IMR-90 (cell line): ENCODE data around the gene COL18A1. TPM values are rescaled to one million over a fixed set of nuclear protein-coding genes. Genes with fewer than 3 reads are reported as not detected.

ENCODE experiments used
- ATAC-seq: fragments of 200-7000 bp; cut with Tn5 transposase; 2 replicates; pipeline ENCODE4 v1.9.1; 2020; ENCODE audit warnings: low read depth, mild to moderate bottlenecking, moderate library complexity
- BruUV-seq: library from RNA; stranded (reverse); fragments of 400-500 nt; replicated peaks from 2 replicates; lab custom pipeline; 2021; lab: Mats Ljungman, UMichigan
- CTCF ChIA-PET: fragments of 300-600 bp; formaldehyde crosslinking; extraction: SDS; loops from one replicate; lab custom pipeline; 2021; ENCODE audit warnings: antibody characterized with exemption; lab: Yijun Ruan, JAX
- POLR2A ChIA-PET: fragments of 300-600 bp; sonication (Branson Sonifier 250); formaldehyde crosslinking; loops from one replicate; lab custom pipeline; 2022; ENCODE audit warnings: antibody characterized with exemption; ENCODE audit not compliant: unreplicated experiment; lab: Charles Lee
- DNase-seq: peaks from one replicate; pipeline ENCODE4 v3.0.0; 2013
- H2AFZ ChIP-seq: replicated peaks from 2 replicates; pipeline ENCODE3; 2013; ENCODE audit warnings: low read length, mild to moderate bottlenecking; ENCODE audit not compliant: poor library complexity
- H2AK5ac ChIP-seq: 2 replicates; pipeline ENCODE4 v1.6.1; 2013; ENCODE audit warnings: low read depth, low read length, inconsistent platforms
- H2AK9ac ChIP-seq: replicated peaks from 2 replicates; pipeline ENCODE3; 2013; ENCODE audit warnings: mild to moderate bottlenecking, low read depth, low read length, moderate library complexity; ENCODE audit not compliant: poor library complexity
- H2BK120ac ChIP-seq: 2 replicates; pipeline ENCODE4 v1.6.1; 2013; ENCODE audit warnings: low read depth, low read length, inconsistent platforms
- H2BK15ac ChIP-seq: 3 replicates; pipeline ENCODE4 v1.6.1; 2013; ENCODE audit warnings: low read depth, low read length, inconsistent platforms
- H2BK20ac ChIP-seq: 2 replicates; pipeline ENCODE4 v1.6.1; 2013; ENCODE audit warnings: low read depth, mild to moderate bottlenecking, inconsistent platforms, low read length, moderate library complexity
- H2BK5ac ChIP-seq: 2 replicates; pipeline ENCODE4 v1.6.1; 2013; ENCODE audit warnings: mild to moderate bottlenecking, low read depth, low read length, inconsistent platforms; ENCODE audit not compliant: poor library complexity, severe bottlenecking
- H3K14ac ChIP-seq: replicated peaks from 2 replicates; pipeline ENCODE4 v1.6.1; 2013; ENCODE audit warnings: low read depth, low read length, inconsistent platforms
- H3K18ac ChIP-seq: 2 replicates; pipeline ENCODE4 v1.6.1; 2013; ENCODE audit warnings: low read depth, low read length, control low read depth
- H3K23ac ChIP-seq: 2 replicates; pipeline ENCODE4 v1.6.1; 2013; ENCODE audit warnings: low read depth, low read length, inconsistent platforms
- H3K27ac ChIP-seq: 2 replicates; pipeline ENCODE4 v1.5.1; 2013; ENCODE audit warnings: mild to moderate bottlenecking, control low read depth, low read length; ENCODE audit not compliant: insufficient read depth
- H3K27me3 ChIP-seq: 2 replicates; pipeline ENCODE4 v1.6.1; 2013; ENCODE audit warnings: low read length; ENCODE audit not compliant: control insufficient read depth, insufficient read depth
- H3K36me3 ChIP-seq: 2 replicates; pipeline ENCODE4 v1.6.1; 2013; ENCODE audit warnings: low read length, mixed read lengths; ENCODE audit not compliant: control insufficient read depth, insufficient read depth
- H3K4ac ChIP-seq: 2 replicates; pipeline ENCODE4 v1.6.1; 2013; ENCODE audit warnings: low read depth, low read length, inconsistent platforms
- H3K4me1 ChIP-seq: 2 replicates; pipeline ENCODE4 v1.6.1; 2013; ENCODE audit warnings: low read length, mixed read lengths; ENCODE audit not compliant: control insufficient read depth, insufficient read depth
- H3K4me2 ChIP-seq: 2 replicates; pipeline ENCODE4 v1.6.1; 2013; ENCODE audit warnings: low read depth, mild to moderate bottlenecking, control low read depth, low read length, moderate library complexity
- H3K4me3 ChIP-seq: 2 replicates; pipeline ENCODE4 v1.5.1; 2013; ENCODE audit warnings: low read depth, mild to moderate bottlenecking, control low read depth, low read length, moderate library complexity; ENCODE audit not compliant: insufficient read depth
- H3K56ac ChIP-seq: 2 replicates; pipeline ENCODE4 v1.6.1; 2013; ENCODE audit warnings: low read length, inconsistent platforms; ENCODE audit not compliant: insufficient read depth; ENCODE audit errors: extremely low read depth
- H3K79me1 ChIP-seq, 2 experiments: 2 replicates each; pipeline ENCODE4 v1.6.1; 2013; ENCODE audit warnings: low read length in 2 of 2, inconsistent platforms in 1 of 2, low read depth in 1 of 2
- H3K9ac ChIP-seq: 2 replicates; pipeline ENCODE4 v1.6.1; 2013; ENCODE audit warnings: low read depth, low read length, control low read depth
- H3K9me1 ChIP-seq: 2 replicates; pipeline ENCODE4 v1.6.1; 2013; ENCODE audit warnings: low read length, inconsistent platforms; ENCODE audit not compliant: insufficient read depth
- H3K9me3 ChIP-seq: 2 replicates; pipeline ENCODE4 v1.6.1; 2013; ENCODE audit warnings: low read length; ENCODE audit not compliant: control insufficient read depth, insufficient read depth
- H4K20me1 ChIP-seq: 2 replicates; pipeline ENCODE4 v1.6.1; 2013; ENCODE audit warnings: low read length, inconsistent platforms; ENCODE audit not compliant: insufficient read depth
- H4K5ac ChIP-seq: 2 replicates; pipeline ENCODE4 v1.6.1; 2013; ENCODE audit warnings: mild to moderate bottlenecking, low read depth, low read length, control low read depth
- H4K8ac ChIP-seq, 2 experiments: 2 replicates each; pipeline ENCODE4 v1.6.1; 2013; ENCODE audit warnings: low read depth in 2 of 2, low read length in 2 of 2, control low read depth in 1 of 2, inconsistent platforms in 1 of 2
- H4K91ac ChIP-seq: 2 replicates; pipeline ENCODE4 v1.6.1; 2013; ENCODE audit warnings: low read depth, low read length, inconsistent platforms; ENCODE audit not compliant: insufficient read depth
- CEBPB ChIP-seq: IDR thresholded peaks from 2 replicates; pipeline ENCODE4 v1.6.1; 2012; ENCODE audit warnings: low read depth, low read length, improper control_type of control experiment
- CHD1 ChIP-seq: IDR thresholded peaks from 2 replicates; pipeline ENCODE4 v1.6.1; 2012; ENCODE audit warnings: low read depth, low read length, improper control_type of control experiment
- CTCF ChIP-seq: conservative IDR thresholded peaks from 2 replicates; pipeline ENCODE4 v1.5.1; 2012; ENCODE audit warnings: mild to moderate bottlenecking, low read depth, low read length, improper control_type of control experiment
- FOS ChIP-seq: fragments of 150-350 bp; IDR thresholded peaks from 2 replicates; pipeline ENCODE4 v1.6.1; 2016; ENCODE audit warnings: low read depth, low read length
- MAFK ChIP-seq: IDR thresholded peaks from 2 replicates; pipeline ENCODE4 v1.6.1; 2012; ENCODE audit warnings: low read depth, low read length, improper control_type of control experiment
- MXI1 ChIP-seq: IDR thresholded peaks from 2 replicates; pipeline ENCODE4 v1.6.1; 2012; ENCODE audit warnings: low read depth, mild to moderate bottlenecking, low read length, moderate library complexity, borderline replicate concordance
- NFE2L2 ChIP-seq: fragments of 150-350 bp; IDR thresholded peaks from 2 replicates; pipeline ENCODE4 v1.6.1; 2016; ENCODE audit warnings: low read depth, mild to moderate bottlenecking, low read length
- RAD21 ChIP-seq: IDR thresholded peaks from 2 replicates; pipeline ENCODE4 v1.6.1; 2012; ENCODE audit warnings: low read length, improper control_type of control experiment
- RCOR1 ChIP-seq: IDR thresholded peaks from 2 replicates; pipeline ENCODE4 v1.6.1; 2012; ENCODE audit warnings: mild to moderate bottlenecking, low read length, improper control_type of control experiment; ENCODE audit not compliant: insufficient replicate concordance
- RFX5 ChIP-seq: IDR thresholded peaks from 2 replicates; pipeline ENCODE4 v1.8.0; 2012; ENCODE audit warnings: low read depth, mild to moderate bottlenecking, low read length, moderate library complexity
- SMC3 ChIP-seq: fragments of 150-350 bp; IDR thresholded peaks from 2 replicates; pipeline ENCODE4 v1.6.1; 2016; ENCODE audit warnings: low read depth, mild to moderate bottlenecking, antibody characterized with exemption, low read length, moderate library complexity
- USF2 ChIP-seq: fragments of 150-350 bp; IDR thresholded peaks from 2 replicates; pipeline ENCODE4 v1.6.1; 2017; ENCODE audit warnings: mild to moderate bottlenecking, antibody characterized with exemption, low read length, low read depth
- WGBS, 2 experiments: methylation state at CpG; one replicate each; pipeline versions ENCODE4 v1.1.5 to v1.1.7; 2013; ENCODE audit warnings: missing lambda C conversion rate in 2 of 2; ENCODE audit not compliant: insufficient read length in 1 of 2; ENCODE audit errors: extremely low coverage in 2 of 2; 5-methylcytosine and 5-hydroxymethylcytosine counted together
- dilution Hi-C: fragments of 300-500 bp; cut with HindIII; formaldehyde crosslinking; loops from one replicate; pipeline ENCODE4 v1.14.3; 2018; ENCODE audit warnings: low sequenced_read_pairs; ENCODE audit not compliant: unreplicated experiment
- in situ Hi-C: fragments of 300-500 bp; cut with MboI; formaldehyde crosslinking; loops from 3 replicates; pipeline ENCODE4 v1.14.3; 2019; ENCODE audit warnings: low sequenced_read_pairs, inconsistent platforms, mixed read lengths
- intact Hi-C: fragments of 100-400 bp; cut with micrococcal nuclease; formaldehyde crosslinking; loops from 2 replicates; pipeline ENCODE4 v1.10.0; 2022
- polyA plus RNA-seq, 3 experiments: library from polyadenylated mRNA; depleted of rRNA; stranded (reverse); fragments of >200 nt; gene quantifications; 2 replicates each; pipeline ENCODE4 v1.2.3, GENCODE V29; 2012; ENCODE audit warnings: low replicate concordance in 1 of 3
- total RNA-seq: library from RNA; depleted of rRNA; stranded (reverse); fragments of >200 nt; gene quantifications from 2 replicates; pipeline ENCODE4 v1.2.3, GENCODE V29; 2012

Gene COL18A1
- total and polyA plus RNA-seq, 2 of the 4 experiments (the other 2 are of a cell fraction), result 4.3 to 46.7 TPM

DNA sequence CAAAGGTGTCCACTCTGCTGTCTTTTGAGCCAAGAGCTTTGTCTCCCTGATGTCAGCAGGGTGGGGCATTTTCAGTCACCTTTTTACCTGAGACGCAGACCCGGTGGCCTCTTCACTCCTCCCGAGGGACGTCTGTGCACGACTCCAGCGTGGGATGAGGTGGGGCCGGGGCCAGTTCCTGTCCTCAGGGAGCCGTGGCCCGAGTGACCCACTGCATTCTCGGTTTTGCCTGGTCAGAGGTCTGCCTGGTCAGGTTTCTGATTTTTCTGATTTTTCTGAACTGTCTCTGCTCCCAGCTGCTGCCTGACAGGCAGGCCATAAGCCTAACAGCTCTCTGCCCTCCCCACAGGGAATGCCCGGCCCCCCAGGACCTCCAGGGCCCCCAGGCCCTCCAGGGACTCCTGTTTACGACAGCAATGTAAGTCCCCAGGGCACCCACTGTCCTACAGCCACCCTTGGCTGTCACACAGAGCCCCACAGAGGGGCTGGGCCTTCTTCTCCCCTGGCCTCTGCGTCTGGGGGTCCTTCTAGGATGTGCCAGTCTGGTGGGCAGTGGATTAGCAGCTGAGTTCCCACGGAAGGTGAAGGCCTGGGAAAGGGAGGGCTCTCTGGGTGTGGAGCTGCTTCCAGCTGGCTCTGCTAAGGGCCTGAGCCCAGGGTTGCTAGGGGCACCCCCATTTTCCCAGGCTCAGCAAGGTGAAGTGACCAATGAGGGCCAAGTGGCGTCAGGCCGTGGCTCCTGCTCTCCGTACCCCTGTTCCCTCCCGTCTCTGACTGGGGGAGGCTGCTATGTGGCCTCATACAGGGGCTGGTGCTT is 91.4 kb downstream of the COL18A1 start (continued):
- TF ChIP-seq SMC3, result no peak

GRCh38 chr21:45496968-45497845 is 92.2 kb downstream of the COL18A1 start:
- Histone ChIP-seq H3K18ac (no peak overlapping the region), H3K23ac (no peak overlapping the region), H3K56ac (no peak overlapping the region), H2BK15ac (no peak overlapping the region), H4K91ac (no peak overlapping the region), H2AK5ac (no peak overlapping the region), H3K27me3 (no peaks in the 10 kb centered on the region), H3K36me3 (peaks cover 69% of the 10 kb centered on the region), H3K4me2 (no peak overlapping the region), H2BK20ac (no peak overlapping the region), H2AK9ac (no peak overlapping the region), H2BK120ac (no peak overlapping the region), H3K14ac (no peak overlapping the region), H4K8ac (no peak overlapping the region), H3K4me1 (no peaks in the 10 kb centered on the region), H3K79me1 (peaks cover 0 to 8% of the 10 kb centered on the region in 2 experiments; a peak in 1 of 4 replicates), H4K20me1 (no peaks in the 10 kb centered on the region; the same call in 1 of the 2 replicates), H3K9me1 (peaks cover 6% of the 10 kb centered on the region), H3K27ac (no peak overlapping the region), H4K5ac (no peak overlapping the region), H3K4me3 (no peak overlapping the region), H2AFZ (no peak overlapping the region), H3K9ac (no peak overlapping the region), H3K4ac (no peak overlapping the region), H2BK5ac (no peak overlapping the region), H3K9me3 (no peaks in the 10 kb centered on the region)
- no TSS peak for BruUV-seq
- 91% methylated on average over 10 of the region's 22 CpGs; no CpG with 5 or more reads in 1 of the 2 experiments for WGBS, 2 experiments
- DNase-seq, result no peak
- ATAC-seq, result no peak
- ChIA-PET POLR2A (no interaction called here), CTCF (no interaction called here)
- in situ Hi-C loops (no loop called here), dilution Hi-C loops (no loop called here), intact Hi-C loops (no loop called here)
- TF ChIP-seq MAFK, result no peak
- no peak for TF ChIP-seq RCOR1
- TF ChIP-seq NFE2L2, result no peak
- TF ChIP-seq SMC3, result no peak
- no peak for TF ChIP-seq CTCF
- TF ChIP-seq FOS, result no peak
- no peak for TF ChIP-seq RAD21
- no peak for TF ChIP-seq CEBPB
- TF ChIP-seq MXI1, result no peak
- TF ChIP-seq USF2, result no peak
- TF ChIP-seq RFX5, result no peak
- TF ChIP-seq CHD1, result no peak
